ENCODE measurements around the gene VSTM2B. TPM values are rescaled to one million over a fixed set of nuclear protein-coding genes. Genes with fewer than 3 reads are reported as not detected.

The VSTM2B gene
- total RNA-seq, 1 experiment from 2014 or later: 0.31 TPM

GRCh38 chr19:29538651-29539050, 12.9 kb downstream of the VSTM2B start:
- H2BK5ac ChIP-seq (ENCODE audit: insufficient read length, low read length): no peak overlapping the region
- no peak for TF ChIP-seq CTCF (conservative IDR thresholded peaks at IDR 0.05)
- no CpG with 5 or more reads among the region's 3 CpGs for WGBS (ENCODE audit: extremely low coverage, insufficient read length, low lambda C conversion rate)
- no peak overlapping the region for H3K27ac ChIP-seq (ENCODE audit: insufficient read length, low read depth, low read length)
- H4K8ac ChIP-seq (replicated peaks; ENCODE audit: insufficient read length, low read depth, low read length): no peak overlapping the region
- no peak overlapping the region for H3K27ac Mint-ChIP-seq
- H2BK15ac ChIP-seq (ENCODE audit: low read depth, low read length): no peak overlapping the region
- H4K5ac ChIP-seq (ENCODE audit: insufficient read length, low read depth, low read length): no peak overlapping the region
- no peaks in the 10 kb centered on the region; the same call in 1 of the 2 replicates for H3K27me3 ChIP-seq (ENCODE audit: insufficient read depth, low read length)
- no peaks in the 10 kb centered on the region for H3K36me3 Mint-ChIP-seq (ENCODE audit: insufficient read depth in 1 of 3, low read depth in 3 of 3)
- peaks cover 50% of the 10 kb centered on the region for H3K27me3 Mint-ChIP-seq (ENCODE audit: low read depth)
- no peak overlapping the region for H3K4me2 ChIP-seq (ENCODE audit: insufficient read depth, insufficient read length, low read length)
- no peak for DNase-seq
- H2BK120ac ChIP-seq (ENCODE audit: low read depth, low read length, poor library complexity, severe bottlenecking): no peak overlapping the region
- H3K4me3 Mint-ChIP-seq: no peak overlapping the region
- H3K4ac ChIP-seq (ENCODE audit: low read depth, low read length): no peak overlapping the region
- no peak overlapping the region for H2AFZ ChIP-seq (ENCODE audit: low read length)
- no peak overlapping the region for H3K14ac ChIP-seq (ENCODE audit: insufficient read depth, low read length)
- no peak overlapping the region for H3K9ac ChIP-seq (ENCODE audit: extremely low read depth, insufficient read length, low read length)
- no peaks in the 10 kb centered on the region for H3K4me1 ChIP-seq (ENCODE audit: insufficient read depth, low read length)
- H3K9me3 Mint-ChIP-seq: no peaks in the 10 kb centered on the region; a peak in 1 of 5 replicates
- no peak overlapping the region for H3K56ac ChIP-seq (ENCODE audit: insufficient read length, low read depth, low read length)
- peaks cover 2% of the 10 kb centered on the region for H4K20me1 ChIP-seq (ENCODE audit: control insufficient read depth, insufficient read depth, insufficient read length)
- H2BK12ac ChIP-seq (ENCODE audit: insufficient read length, low read depth, low read length): no peak overlapping the region
- H3K23ac ChIP-seq (ENCODE audit: insufficient read length, low read depth, low read length): no peak overlapping the region
- H3K18ac ChIP-seq (ENCODE audit: insufficient read length, low read depth, low read length): no peak overlapping the region
- H2BK20ac ChIP-seq (ENCODE audit: low read depth, low read length, poor library complexity, severe bottlenecking): no peak overlapping the region
- no peaks in the 10 kb centered on the region for H3K79me1 ChIP-seq (ENCODE audit: insufficient read depth, low read depth, low read length, poor library complexity, severe bottlenecking)
- peaks cover 15 to 19% of the 10 kb centered on the region in 2 experiments; a peak in 3 of 4 replicates for H3K4me1 Mint-ChIP-seq
- no peak overlapping the region for H2AK5ac ChIP-seq (ENCODE audit: insufficient read length, low read length)
- no peaks in the 10 kb centered on the region for H3K9me3 ChIP-seq (ENCODE audit: control insufficient read depth, low read depth, low read length)
- no peak overlapping the region for H4K91ac ChIP-seq (ENCODE audit: insufficient read length, low read depth, low read length)
- no peaks in the 10 kb centered on the region for H3K79me2 ChIP-seq (ENCODE audit: insufficient read depth, low read length)
- H3T11ph ChIP-seq (ENCODE audit: low read length): no peak overlapping the region
- no peaks in the 10 kb centered on the region for H3K23me2 ChIP-seq (ENCODE audit: insufficient read length, low read depth, low read length, poor library complexity, severe bottlenecking)
